ENCODE results near the gene SERPINA12. TPM values are rescaled to one million over a fixed set of nuclear protein-coding genes. Genes with fewer than 3 reads are reported as not detected.

SERPINA12 gene
- total and polyA plus RNA-seq, 10 of the 15 experiments (the other 5 are each of a cell fraction or from before 2014, with no cell fraction given) = not detected

DNA sequence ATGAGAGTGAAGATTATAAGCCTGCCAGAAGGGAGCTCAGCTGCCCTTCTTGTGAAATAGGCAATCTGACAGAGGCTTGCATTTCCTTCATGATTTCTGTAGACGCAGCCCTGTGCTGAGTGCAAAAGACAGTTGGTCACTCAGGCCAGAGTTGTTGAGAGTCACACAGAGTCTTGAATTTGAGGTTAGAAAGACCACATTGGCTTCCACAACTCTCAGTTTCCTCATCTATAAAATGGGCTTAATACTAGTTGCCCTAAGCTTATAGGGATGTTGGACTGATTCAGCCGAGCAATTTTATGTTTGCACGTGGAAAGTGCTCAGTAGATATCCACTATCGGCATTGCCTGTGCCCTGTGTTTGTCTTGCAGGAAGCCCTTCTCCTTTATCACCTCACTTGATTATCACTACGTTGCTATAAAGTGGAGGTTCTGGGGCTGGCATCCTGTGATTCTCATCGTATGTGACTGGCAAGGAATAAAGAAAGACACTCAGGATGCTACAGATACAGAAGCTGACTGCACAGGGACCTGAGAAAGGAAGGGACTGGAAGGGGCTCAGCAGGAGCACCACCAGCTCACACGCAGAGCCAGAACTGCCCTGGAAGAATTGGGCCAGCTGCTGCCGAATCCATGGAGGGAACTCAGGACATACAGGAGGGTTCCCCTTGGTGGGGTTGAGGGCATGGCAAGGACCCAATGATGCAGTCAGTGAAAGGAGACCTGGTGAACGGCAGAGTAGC, 32.1 kb upstream of the SERPINA12 start:
- WGBS (ENCODE audit: insufficient coverage, insufficient replicate concordance, low lambda C conversion rate, missing lambda C conversion rate) = 40% methylated on average over 9 of the region's 9 CpGs
- CTCF ChIA-PET = interaction anchor here (0.6 to 3.0 kb wide), 3 partner anchors 8 to 324 kb away, joined by 3 to 22 read pairs (median 4); no protein-coding TSS in a partner anchor

More for the DNA sequence above, 32.1 kb upstream of the SERPINA12 start:
- H2AFZ ChIP-seq (ENCODE audit: control insufficient read depth, low read depth, low read length) = no peak overlapping the region
- POLR2A ChIA-PET = no interaction called here
- H3K9ac ChIP-seq (ENCODE audit: control insufficient read depth, insufficient read depth, low read length) = no peak overlapping the region
- H3K27me3 ChIP-seq (replicated peaks in 1 of 2; ENCODE audit: control insufficient read depth in 2 of 2, insufficient read depth in 2 of 2, low read length in 1 of 2) = no peaks in the 10 kb centered on the region; a peak in 1 of 4 replicates
- in situ Hi-C loops (cut with MboI) (no loop called here), intact Hi-C loops (cut with micrococcal nuclease; ENCODE audit: unreplicated experiment) (no loop called here)
- no peak overlapping the region for H3K27ac ChIP-seq (ENCODE audit: control insufficient read depth, insufficient read depth)
- H3K4me1 ChIP-seq (ENCODE audit: control insufficient read depth, insufficient read depth, low read length) = peaks cover 3% of the 10 kb centered on the region; the same call in 1 of the 2 replicates
- RAD21 ChIA-PET (ENCODE audit: unreplicated experiment) = no interaction called here
- no peaks in the 10 kb centered on the region for H3K79me2 ChIP-seq (ENCODE audit: control insufficient read depth, insufficient read depth, low read length)
- SMC1A ChIA-PET (ENCODE audit: uncharacterized antibody, unreplicated experiment) = no interaction called here
- no peak overlapping the region for H3K4me3 ChIP-seq
- no peak overlapping the region for H3K4me2 ChIP-seq (ENCODE audit: control insufficient read depth, insufficient read depth)
- no peak for FAIRE-seq
- DNase-seq (ENCODE audit: low read depth, low spot score) = no peak
- no peaks in the 10 kb centered on the region for H3K36me3 ChIP-seq (ENCODE audit: control insufficient read depth in 2 of 2, insufficient read depth in 2 of 2, low read length in 1 of 2)
- BruUV-seq (replicated peaks) = no TSS peak
- H3K9me3 ChIP-seq (replicated peaks; ENCODE audit: control insufficient read depth, insufficient read depth, low read length) = peaks cover 2% of the 10 kb centered on the region
- TF ChIP-seq CEBPB (IDR thresholded peaks at IDR 0.05; ENCODE audit: borderline replicate concordance in 1 of 2, low read depth in 2 of 2, low read length in 2 of 2) = no peak
- no peak for TF ChIP-seq RB1 (IDR thresholded peaks at IDR 0.05; ENCODE audit: borderline replicate concordance)
- no peak for TF ChIP-seq BMI1 (IDR thresholded peaks at IDR 0.05; ENCODE audit: borderline replicate concordance)
- TF ChIP-seq, protein P1, sequence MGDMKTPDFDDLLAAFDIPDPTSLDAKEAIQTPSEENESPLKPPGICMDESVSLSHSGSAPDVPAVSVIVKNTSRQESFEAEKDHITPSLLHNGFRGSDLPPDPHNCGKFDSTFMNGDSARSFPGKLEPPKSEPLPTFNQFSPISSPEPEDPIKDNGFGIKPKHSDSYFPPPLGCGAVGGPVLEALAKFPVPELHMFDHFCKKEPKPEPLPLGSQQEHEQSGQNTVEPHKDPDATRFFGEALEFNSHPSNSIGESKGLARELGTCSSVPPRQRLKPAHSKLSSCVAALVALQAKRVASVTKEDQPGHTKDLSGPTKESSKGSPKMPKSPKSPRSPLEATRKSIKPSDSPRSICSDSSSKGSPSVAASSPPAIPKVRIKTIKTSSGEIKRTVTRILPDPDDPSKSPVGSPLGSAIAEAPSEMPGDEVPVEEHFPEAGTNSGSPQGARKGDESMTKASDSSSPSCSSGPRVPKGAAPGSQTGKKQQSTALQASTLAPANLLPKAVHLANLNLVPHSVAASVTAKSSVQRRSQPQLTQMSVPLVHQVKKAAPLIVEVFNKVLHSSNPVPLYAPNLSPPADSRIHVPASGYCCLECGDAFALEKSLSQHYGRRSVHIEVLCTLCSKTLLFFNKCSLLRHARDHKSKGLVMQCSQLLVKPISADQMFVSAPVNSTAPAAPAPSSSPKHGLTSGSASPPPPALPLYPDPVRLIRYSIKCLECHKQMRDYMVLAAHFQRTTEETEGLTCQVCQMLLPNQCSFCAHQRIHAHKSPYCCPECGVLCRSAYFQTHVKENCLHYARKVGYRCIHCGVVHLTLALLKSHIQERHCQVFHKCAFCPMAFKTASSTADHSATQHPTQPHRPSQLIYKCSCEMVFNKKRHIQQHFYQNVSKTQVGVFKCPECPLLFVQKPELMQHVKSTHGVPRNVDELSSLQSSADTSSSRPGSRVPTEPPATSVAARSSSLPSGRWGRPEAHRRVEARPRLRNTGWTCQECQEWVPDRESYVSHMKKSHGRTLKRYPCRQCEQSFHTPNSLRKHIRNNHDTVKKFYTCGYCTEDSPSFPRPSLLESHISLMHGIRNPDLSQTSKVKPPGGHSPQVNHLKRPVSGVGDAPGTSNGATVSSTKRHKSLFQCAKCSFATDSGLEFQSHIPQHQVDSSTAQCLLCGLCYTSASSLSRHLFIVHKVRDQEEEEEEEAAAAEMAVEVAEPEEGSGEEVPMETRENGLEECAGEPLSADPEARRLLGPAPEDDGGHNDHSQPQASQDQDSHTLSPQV (IDR thresholded peaks at IDR 0.05) = no peak
- no peak for TF ChIP-seq CTCF (IDR thresholded peaks at IDR 0.05 in 2 of 3, conservative IDR thresholded peaks at IDR 0.05 in 1 of 3; ENCODE audit: control insufficient read depth in 2 of 3, extremely low read depth in 1 of 3, insufficient read depth in 1 of 3, low read depth in 3 of 3, low read length in 3 of 3)
- TF ChIP-seq, protein P2, sequence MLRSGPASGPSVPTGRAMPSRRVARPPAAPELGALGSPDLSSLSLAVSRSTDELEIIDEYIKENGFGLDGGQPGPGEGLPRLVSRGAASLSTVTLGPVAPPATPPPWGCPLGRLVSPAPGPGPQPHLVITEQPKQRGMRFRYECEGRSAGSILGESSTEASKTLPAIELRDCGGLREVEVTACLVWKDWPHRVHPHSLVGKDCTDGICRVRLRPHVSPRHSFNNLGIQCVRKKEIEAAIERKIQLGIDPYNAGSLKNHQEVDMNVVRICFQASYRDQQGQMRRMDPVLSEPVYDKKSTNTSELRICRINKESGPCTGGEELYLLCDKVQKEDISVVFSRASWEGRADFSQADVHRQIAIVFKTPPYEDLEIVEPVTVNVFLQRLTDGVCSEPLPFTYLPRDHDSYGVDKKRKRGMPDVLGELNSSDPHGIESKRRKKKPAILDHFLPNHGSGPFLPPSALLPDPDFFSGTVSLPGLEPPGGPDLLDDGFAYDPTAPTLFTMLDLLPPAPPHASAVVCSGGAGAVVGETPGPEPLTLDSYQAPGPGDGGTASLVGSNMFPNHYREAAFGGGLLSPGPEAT (IDR thresholded peaks at IDR 0.05; ENCODE audit: low read depth) = no peak
- TF ChIP-seq RELA (IDR thresholded peaks at IDR 0.05; ENCODE audit: borderline replicate concordance, partially characterized antibody) = no peak
- TF ChIP-seq RAD21 (IDR thresholded peaks at IDR 0.05; ENCODE audit: insufficient read depth, low read depth, low read length) = no peak
- H4K20me1 ChIP-seq (ENCODE audit: control insufficient read depth, insufficient read depth) = no peaks in the 10 kb centered on the region
- no peak for ATAC-seq

Data from GM12878 (cell line).